Right atrium auricular region (tissue), 2 donors: Measurements from ENCODE around the gene ACP6. TPM values are rescaled to one million over a fixed set of nuclear protein-coding genes. Genes with fewer than 3 reads are reported as not detected.

ENCODE experiments used
- DNase-seq: peaks from one replicate; pipeline ENCODE4 v3.0.0-alpha.2; 2019; ENCODE audit warnings: low spot score
- H3K27ac ChIP-seq, 2 donors: fragments of 200-600 bp; sonication (generic); 1 replicate in 1 of 2; 2 replicates in 1 of 2; pipeline ENCODE4 v1.5.1; 2016 to 2019
- H3K27me3 ChIP-seq, 2 donors: fragments of 200-600 bp; sonication (generic); one replicate each; pipeline versions ENCODE4 v1.5.1 to v1.6.0; 2017 to 2019
- H3K36me3 ChIP-seq: fragments of 200-600 bp; sonication (generic); one replicate; pipeline ENCODE4 v1.5.1; 2016
- H3K4me1 ChIP-seq, 2 donors: fragments of 200-600 bp; sonication (generic); one replicate each; pipeline versions ENCODE4 v1.5.1 to v1.6.0; 2017 to 2019
- H3K4me3 ChIP-seq, 2 donors: fragments of 200-600 bp; sonication (generic); 1 replicate in 1 of 2; 2 replicates in 1 of 2; pipeline ENCODE4 v1.5.1; 2017 to 2019; ENCODE audit warnings: mild to moderate bottlenecking in 1 of 2, moderate library complexity in 1 of 2
- H3K9me3 ChIP-seq, 2 donors: fragments of 200-600 bp; sonication (generic); one replicate each; pipeline ENCODE4 v1.5.1; 2019
- total RNA-seq, 2 donors: library from RNA; depleted of rRNA; stranded (reverse); fragments of >200 nt; gene quantifications; one replicate each; pipeline ENCODE4 v1.1.0, GENCODE V29; 2016
- TF ChIP-seq, protein P1 (sequence below), 2 donors: fragments of 200-600 bp; sonication (generic); IDR thresholded peaks; one replicate each; pipeline ENCODE4 v1.5.1; 2019; ENCODE audit warnings: antibody characterized with exemption in 2 of 2

Gene ACP6
- total RNA-seq, 2 donors from 2014 or later = 6.1 to 10.6 TPM

- Histone ChIP-seq H3K9me3 (no peaks in the 10 kb centered on the region), H3K36me3 (no peaks in the 10 kb centered on the region), H3K27ac (peak overlapping the region; percentile 92), H3K27me3 (no peaks in the 10 kb centered on the region), H3K4me3 (peak overlapping the region; percentile 72 to 75), H3K4me1 (peaks cover 0 to 31% of the 10 kb centered on the region in 2 donors)
- TF ChIP-seq, protein P1, sequence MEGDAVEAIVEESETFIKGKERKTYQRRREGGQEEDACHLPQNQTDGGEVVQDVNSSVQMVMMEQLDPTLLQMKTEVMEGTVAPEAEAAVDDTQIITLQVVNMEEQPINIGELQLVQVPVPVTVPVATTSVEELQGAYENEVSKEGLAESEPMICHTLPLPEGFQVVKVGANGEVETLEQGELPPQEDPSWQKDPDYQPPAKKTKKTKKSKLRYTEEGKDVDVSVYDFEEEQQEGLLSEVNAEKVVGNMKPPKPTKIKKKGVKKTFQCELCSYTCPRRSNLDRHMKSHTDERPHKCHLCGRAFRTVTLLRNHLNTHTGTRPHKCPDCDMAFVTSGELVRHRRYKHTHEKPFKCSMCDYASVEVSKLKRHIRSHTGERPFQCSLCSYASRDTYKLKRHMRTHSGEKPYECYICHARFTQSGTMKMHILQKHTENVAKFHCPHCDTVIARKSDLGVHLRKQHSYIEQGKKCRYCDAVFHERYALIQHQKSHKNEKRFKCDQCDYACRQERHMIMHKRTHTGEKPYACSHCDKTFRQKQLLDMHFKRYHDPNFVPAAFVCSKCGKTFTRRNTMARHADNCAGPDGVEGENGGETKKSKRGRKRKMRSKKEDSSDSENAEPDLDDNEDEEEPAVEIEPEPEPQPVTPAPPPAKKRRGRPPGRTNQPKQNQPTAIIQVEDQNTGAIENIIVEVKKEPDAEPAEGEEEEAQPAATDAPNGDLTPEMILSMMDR (IDR thresholded peaks at IDR 0.05) = peak in 1 of 2 donors; percentile 14
- DNase-seq = no peak
Measured at GRCh38 chr1:147600119-147601111, 69.9 kb downstream of the ACP6 start.

DNA sequence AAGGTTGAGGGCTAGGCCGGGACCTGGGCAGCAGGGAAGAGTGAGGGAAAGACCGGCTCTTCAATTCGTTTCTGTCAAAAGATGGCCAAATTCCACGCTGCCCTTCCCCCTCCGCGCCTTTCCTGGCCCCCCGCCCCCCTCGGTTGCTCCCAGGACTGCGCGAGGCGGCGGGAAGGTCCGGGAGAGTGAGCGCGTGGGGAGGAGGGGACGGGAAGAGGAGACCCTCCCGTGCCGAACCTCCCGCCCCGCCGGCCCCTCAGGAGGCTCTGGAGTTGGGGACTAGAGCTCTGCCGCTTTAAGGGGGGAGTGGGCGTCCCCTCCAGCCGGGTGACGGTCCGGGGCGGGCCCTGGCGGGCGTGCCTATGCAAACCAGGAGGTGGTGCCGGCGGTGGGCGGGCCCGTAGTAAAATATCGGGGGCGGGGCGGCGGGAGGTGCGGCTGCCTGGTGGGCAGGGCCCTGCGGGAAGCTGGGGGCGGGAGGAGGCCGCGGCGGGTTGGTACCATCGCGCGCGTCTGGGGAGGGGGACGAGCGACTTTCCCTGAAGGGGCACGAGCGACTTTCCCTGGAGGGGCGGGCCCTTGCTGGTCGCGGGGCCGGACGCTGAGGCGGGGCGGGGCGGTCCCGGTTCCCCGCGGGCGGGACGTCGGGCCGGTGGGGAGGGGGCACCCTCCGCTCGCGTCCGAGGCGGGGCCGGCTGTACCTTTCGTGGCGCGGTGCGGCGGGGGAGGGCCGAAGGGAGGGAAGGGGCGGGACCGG, 70.8 kb downstream of the ACP6 start:
- no peaks in the 10 kb centered on the region for H3K36me3 ChIP-seq
- no peaks in the 10 kb centered on the region for H3K27me3 ChIP-seq
- peak overlapping the region; percentile 72 to 75 for H3K4me3 ChIP-seq
- H3K27ac ChIP-seq = peak overlapping the region; percentile 92
- TF ChIP-seq, protein P1 (IDR thresholded peaks at IDR 0.05) = no peak
- DNase-seq = peak; percentile 96
- peaks cover 0 to 31% of the 10 kb centered on the region in 2 donors for H3K4me1 ChIP-seq
- no peaks in the 10 kb centered on the region for H3K9me3 ChIP-seq

DNA sequence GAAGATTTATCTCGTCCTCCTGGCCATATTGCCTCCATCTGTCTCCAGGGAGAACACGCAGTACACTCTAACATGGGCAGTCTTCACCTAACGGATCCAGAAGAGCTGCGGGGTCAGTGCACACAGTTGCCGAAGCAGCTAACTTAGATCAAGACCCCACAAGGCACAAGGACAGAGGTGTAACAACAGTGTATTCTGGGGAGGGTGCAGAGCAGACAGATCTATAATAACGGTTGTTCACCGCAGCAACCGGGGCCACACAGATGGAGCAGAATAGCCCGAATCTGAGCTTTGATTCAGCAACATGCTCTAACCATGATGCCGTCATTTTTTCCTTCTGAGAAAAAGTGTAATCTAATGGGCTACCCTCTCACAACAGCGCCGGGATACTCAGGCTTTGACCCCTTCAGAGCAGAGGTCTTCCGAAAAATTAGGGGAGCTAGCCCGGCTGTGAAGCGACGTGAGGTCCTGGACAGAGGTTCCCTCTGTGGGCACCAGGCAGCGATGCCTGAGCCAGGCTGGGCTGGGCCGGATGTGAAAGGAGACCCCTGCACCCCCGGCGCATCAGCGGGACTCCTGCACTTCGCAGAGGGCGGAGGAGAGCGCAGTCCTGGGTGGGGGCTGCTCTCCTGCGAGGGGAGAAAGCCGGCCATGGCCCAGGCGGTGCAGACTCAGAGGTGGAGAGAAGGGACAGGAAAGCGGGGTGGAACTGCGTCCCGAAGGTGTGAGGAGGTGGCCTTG, 71.5 kb downstream of the ACP6 start:
- H3K9me3 ChIP-seq = no peaks in the 10 kb centered on the region
- no peaks in the 10 kb centered on the region for H3K27me3 ChIP-seq
- no peaks in the 10 kb centered on the region for H3K36me3 ChIP-seq
- DNase-seq = no peak
- peaks cover 0 to 26% of the 10 kb centered on the region in 2 donors for H3K4me1 ChIP-seq
- H3K4me3 ChIP-seq = peak overlapping the region; percentile 72 to 75
- TF ChIP-seq, protein P1 (IDR thresholded peaks at IDR 0.05) = no peak
- H3K27ac ChIP-seq = peak overlapping the region; percentile 92

- no peak overlapping the region for H3K27ac ChIP-seq
- H3K27me3 ChIP-seq = no peaks in the 10 kb centered on the region
- no peaks in the 10 kb centered on the region for H3K36me3 ChIP-seq
- peaks cover 0 to 18% of the 10 kb centered on the region in 2 donors for H3K4me1 ChIP-seq
- H3K9me3 ChIP-seq = no peaks in the 10 kb centered on the region
- no peak overlapping the region for H3K4me3 ChIP-seq
- no peak for DNase-seq
- TF ChIP-seq, protein P1 (IDR thresholded peaks at IDR 0.05) = no peak
Measured at GRCh38 chr1:147597010-147597409, 73.3 kb downstream of the ACP6 start.

Other genes starting within 250 kb of the ACP6 start
- gene BCL9, start 129.0 kb downstream of the ACP6 start, total RNA-seq = 10 to 100 TPM; 10.6 to 23.3 TPM
- gene GJA5, start 90.1 kb upstream of the ACP6 start, total RNA-seq = 100 to 1,000 TPM; 114 to 126 TPM
- gene GJA8, start 232.3 kb upstream of the ACP6 start, total RNA-seq = not detected